OCI-LY1 (cell line): ENCODE results near the gene ALPI.

Experiments
- H2AFZ ChIP-seq: fragments of 200-600 bp; sonication (generic), shearing (Covaris generic); 2 replicates; pipeline ENCODE4 v1.6.0; 2014; ENCODE audit warnings: antibody characterized with exemption, mild to moderate bottlenecking, low read length
- H3F3A ChIP-seq: fragments of 200-600 bp; sonication (generic), shearing (Covaris generic); 2 replicates; pipeline ENCODE4 v1.6.0; 2014; ENCODE audit warnings: mild to moderate bottlenecking, antibody characterized with exemption, low read length, moderate library complexity; ENCODE audit not compliant: insufficient read depth
- H3K27ac ChIP-seq: fragments of 200-600 bp; sonication (generic); 2 replicates; pipeline ENCODE4 v1.5.1; 2014; ENCODE audit warnings: low read length, mixed run types, mild to moderate bottlenecking, low read depth; ENCODE audit not compliant: poor library complexity, severe bottlenecking
- H3K27me3 ChIP-seq: fragments of 200-600 bp; sonication (generic); 2 replicates; pipeline ENCODE4 v1.6.0; 2014; ENCODE audit warnings: antibody characterized with exemption, mild to moderate bottlenecking, low read length, moderate library complexity; ENCODE audit not compliant: insufficient read depth
- H3K36me3 ChIP-seq: fragments of 200-600 bp; sonication (generic); 2 replicates; pipeline ENCODE4 v1.6.1; 2014; ENCODE audit warnings: mild to moderate bottlenecking, antibody characterized with exemption, low read length, moderate library complexity, mixed read lengths; ENCODE audit not compliant: insufficient read depth
- H3K4me1 ChIP-seq: fragments of 200-600 bp; sonication (generic); 2 replicates; pipeline ENCODE4 v1.5.1; 2014; ENCODE audit warnings: mild to moderate bottlenecking, low read length, moderate library complexity; ENCODE audit not compliant: insufficient read depth, severe bottlenecking
- H3K4me2 ChIP-seq: fragments of 200-600 bp; sonication (generic), shearing (Covaris generic); 2 replicates; pipeline ENCODE4 v1.6.1; 2014; ENCODE audit warnings: low read length
- H3K4me3 ChIP-seq: fragments of 200-600 bp; sonication (generic); 2 replicates; pipeline ENCODE4 v1.5.1; 2014; ENCODE audit warnings: low read length, low read depth, mild to moderate bottlenecking, mixed read lengths; ENCODE audit not compliant: poor library complexity, severe bottlenecking
- H3K79me2 ChIP-seq: fragments of 200-600 bp; shearing (Covaris generic); 2 replicates; pipeline ENCODE4 v1.6.1; 2016; ENCODE audit warnings: mixed run types, low read length, mixed read lengths; ENCODE audit not compliant: insufficient read depth
- H3K9ac ChIP-seq: fragments of 200-600 bp; sonication (generic), shearing (Covaris generic); 2 replicates; pipeline ENCODE4 v1.6.1; 2014; ENCODE audit warnings: mild to moderate bottlenecking, low read length, mixed read lengths
- H3K9me2 ChIP-seq: fragments of 200-600 bp; sonication (generic), shearing (Covaris generic); 2 replicates; pipeline ENCODE4 v1.6.1; 2014; ENCODE audit warnings: low read depth, mild to moderate bottlenecking, low read length, mixed read lengths
- H3K9me3 ChIP-seq: fragments of 200-600 bp; shearing (Covaris generic); 2 replicates; pipeline ENCODE4 v1.6.1; 2014; ENCODE audit warnings: low read length, mixed read lengths
- H4K20me1 ChIP-seq: fragments of 200-600 bp; sonication (generic), shearing (Covaris generic); 2 replicates; pipeline ENCODE4 v1.6.0; 2016; ENCODE audit warnings: mild to moderate bottlenecking, low read length; ENCODE audit not compliant: insufficient read depth
- CTCF ChIP-seq: fragments of 200-600 bp; sonication (generic), shearing (Covaris generic); IDR thresholded peaks from 2 replicates; pipeline ENCODE4 v1.5.1; 2017; ENCODE audit warnings: mild to moderate bottlenecking, antibody characterized with exemption, low read length, moderate library complexity, mixed read lengths
- EZH2 ChIP-seq: fragments of 200-600 bp; sonication (generic), shearing (Covaris generic); IDR thresholded peaks from 2 replicates; pipeline ENCODE4 v1.8.0; 2017; ENCODE audit warnings: borderline replicate concordance, mixed run types, mild to moderate bottlenecking, antibody characterized with exemption, low read length, moderate library complexity, mixed read lengths

Gene ALPI

GRCh38 chr2:232410238-232410900 is 45.6 kb upstream of the ALPI start:
- no peak overlapping the region for H3K4me3 ChIP-seq
- no peaks in the 10 kb centered on the region for H3K4me1 ChIP-seq
- TF ChIP-seq EZH2 (no peak), CTCF (no peak)
- no peak overlapping the region for H3K4me2 ChIP-seq
- no peaks in the 10 kb centered on the region for H3F3A ChIP-seq
- no peaks in the 10 kb centered on the region for H3K9me3 ChIP-seq
- H3K79me2 ChIP-seq = no peaks in the 10 kb centered on the region
- H3K9me2 ChIP-seq = no peaks in the 10 kb centered on the region
- H4K20me1 ChIP-seq = no peaks in the 10 kb centered on the region
- no peak overlapping the region for H3K27ac ChIP-seq
- H3K36me3 ChIP-seq = no peaks in the 10 kb centered on the region
- H2AFZ ChIP-seq = no peak overlapping the region
- no peak overlapping the region for H3K9ac ChIP-seq
- H3K27me3 ChIP-seq = no peaks in the 10 kb centered on the region

- no peaks in the 10 kb centered on the region for H3K79me2 ChIP-seq
- H3K9me3 ChIP-seq = no peaks in the 10 kb centered on the region
- no peak overlapping the region for H3K27ac ChIP-seq
- no peak overlapping the region for H2AFZ ChIP-seq
- H3K4me3 ChIP-seq = no peak overlapping the region
- no peaks in the 10 kb centered on the region for H3K36me3 ChIP-seq
- no peak overlapping the region for H3K4me2 ChIP-seq
- no peaks in the 10 kb centered on the region for H3K27me3 ChIP-seq
- H4K20me1 ChIP-seq = no peaks in the 10 kb centered on the region
- H3F3A ChIP-seq = no peaks in the 10 kb centered on the region
- H3K4me1 ChIP-seq = no peaks in the 10 kb centered on the region
- no peak overlapping the region for H3K9ac ChIP-seq
- TF ChIP-seq EZH2 (no peak), CTCF (no peak)
- H3K9me2 ChIP-seq = no peaks in the 10 kb centered on the region
Measured at GRCh38 chr2:232411901-232412629, 43.9 kb upstream of the ALPI start.

DNA sequence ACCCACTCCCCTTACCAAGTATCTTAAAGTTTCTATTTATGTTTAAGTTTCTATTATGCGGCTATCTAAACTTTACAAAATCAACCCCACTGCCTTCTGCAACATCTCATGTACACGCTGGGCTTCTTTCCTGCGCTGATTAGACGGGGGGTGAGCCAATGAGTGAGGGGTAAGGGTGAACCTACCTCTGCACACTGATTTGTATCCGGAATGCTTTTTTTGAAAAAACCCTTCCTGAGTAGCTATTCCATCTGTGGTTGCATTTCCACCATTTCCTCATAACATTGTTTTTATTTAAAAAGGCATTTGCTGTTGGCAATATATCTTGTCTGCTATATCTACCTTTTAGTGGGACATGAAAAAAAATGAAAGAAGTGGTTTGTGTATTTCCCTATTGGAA is 43.0 kb upstream of the ALPI start:
- Histone ChIP-seq H3F3A (no peaks in the 10 kb centered on the region), H3K9me2 (no peaks in the 10 kb centered on the region), H3K27ac (no peak overlapping the region), H3K4me1 (no peaks in the 10 kb centered on the region), H2AFZ (no peak overlapping the region), H3K27me3 (no peaks in the 10 kb centered on the region), H3K9ac (no peak overlapping the region), H3K79me2 (no peaks in the 10 kb centered on the region), H3K36me3 (no peaks in the 10 kb centered on the region), H3K4me2 (no peak overlapping the region), H4K20me1 (no peaks in the 10 kb centered on the region), H3K9me3 (no peaks in the 10 kb centered on the region), H3K4me3 (no peak overlapping the region)
- no peak for TF ChIP-seq EZH2
